OCI-LY7 (cell line): ENCODE results near the gene FBXO31. TPM values are rescaled to one million over a fixed set of nuclear protein-coding genes. Genes with fewer than 3 reads are reported as not detected.

ENCODE experiments used
- BruUV-seq: library from RNA; stranded (reverse); fragments of 400-500 nt; replicated peaks from 2 replicates; lab custom pipeline; 2021; lab: Mats Ljungman, UMichigan
- CTCF ChIA-PET: fragments of 300-600 bp; sonication (Branson Sonifier 250); formaldehyde crosslinking; loops from one replicate; lab custom pipeline; 2022; ENCODE audit warnings: antibody characterized with exemption; ENCODE audit not compliant: unreplicated experiment; lab: Charles Lee
- POLR2A ChIA-PET: fragments of 300-600 bp; sonication (Branson Sonifier 250); formaldehyde crosslinking; loops from one replicate; lab custom pipeline; 2022; ENCODE audit warnings: antibody characterized with exemption; lab: Charles Lee
- DNase-seq: peaks from one replicate; pipeline ENCODE4 v3.0.0-alpha.2; 2015; ENCODE audit warnings: low spot score
- H2AFZ ChIP-seq: fragments of 200-600 bp; sonication (generic), shearing (Covaris generic); 2 replicates; pipeline ENCODE4 v1.6.1; 2014; ENCODE audit warnings: mild to moderate bottlenecking, antibody characterized with exemption, low read length, moderate library complexity
- H3K27ac ChIP-seq: fragments of 200-600 bp; sonication (generic); 2 replicates; pipeline ENCODE4 v1.5.1; 2014; ENCODE audit warnings: mixed run types, low read depth, mild to moderate bottlenecking, moderate library complexity, low read length, inconsistent platforms; ENCODE audit not compliant: poor library complexity, severe bottlenecking
- H3K36me3 ChIP-seq: fragments of 200-600 bp; sonication (generic); 2 replicates; pipeline ENCODE4 v1.6.1; 2014; ENCODE audit warnings: mild to moderate bottlenecking, antibody characterized with exemption, low read length, moderate library complexity, mixed read lengths; ENCODE audit not compliant: insufficient read depth
- H3K4me1 ChIP-seq: fragments of 200-600 bp; sonication (generic); 2 replicates; pipeline ENCODE4 v1.5.1; 2014; ENCODE audit warnings: mild to moderate bottlenecking, low read length; ENCODE audit not compliant: insufficient read depth, poor library complexity, severe bottlenecking
- H3K4me2 ChIP-seq: fragments of 200-600 bp; sonication (generic); 2 replicates; pipeline ENCODE4 v1.6.1; 2014; ENCODE audit warnings: mild to moderate bottlenecking, low read length
- H3K4me3 ChIP-seq: fragments of 200-600 bp; sonication (generic); 2 replicates; pipeline ENCODE4 v1.5.1; 2014; ENCODE audit warnings: mild to moderate bottlenecking, low read depth, low read length; ENCODE audit not compliant: poor library complexity, severe bottlenecking
- H3K79me2 ChIP-seq: fragments of 200-600 bp; sonication (generic); 2 replicates; pipeline ENCODE4 v1.6.1; 2016; ENCODE audit warnings: low read depth, mild to moderate bottlenecking, low read length, moderate library complexity, mixed read lengths; ENCODE audit not compliant: insufficient read depth
- H3K9me2 ChIP-seq: fragments of 200-600 bp; sonication (generic); 2 replicates; pipeline ENCODE4 v1.6.1; 2016; ENCODE audit warnings: mild to moderate bottlenecking, low read length, mixed read lengths; ENCODE audit not compliant: insufficient read depth
- H3K9me3 ChIP-seq: fragments of 200-600 bp; sonication (generic); 2 replicates; pipeline ENCODE4 v1.6.1; 2014; ENCODE audit warnings: mild to moderate bottlenecking, mixed run types, low read length, mixed read lengths
- H4K20me1 ChIP-seq: fragments of 200-600 bp; sonication (generic); 2 replicates; pipeline ENCODE4 v1.6.1; 2014; ENCODE audit warnings: mild to moderate bottlenecking, antibody characterized with exemption, low read length, moderate library complexity, mixed read lengths; ENCODE audit not compliant: insufficient read depth
- CTCF ChIP-seq: fragments of 200-600 bp; sonication (generic); conservative IDR thresholded peaks from 2 replicates; pipeline ENCODE4 v1.5.1; 2014; ENCODE audit warnings: mild to moderate bottlenecking, antibody characterized with exemption, low read length, moderate library complexity, mixed read lengths
- EZH2phosphoT487 ChIP-seq: fragments of 200-600 bp; sonication (generic); IDR thresholded peaks from 2 replicates; pipeline ENCODE4 v1.6.1; 2018; ENCODE audit warnings: low read depth, borderline replicate concordance, mild to moderate bottlenecking, mixed run types, antibody characterized with exemption, low read length, moderate library complexity, mixed read lengths
- intact Hi-C: fragments of 100-400 bp; cut with micrococcal nuclease; formaldehyde crosslinking; loops from one replicate; pipeline ENCODE4 v1.10.0; 2022; ENCODE audit not compliant: unreplicated experiment
- total RNA-seq, 2 experiments: library from RNA; depleted of rRNA in 1 of 2; stranded (reverse); fragments of >200 nt in 1 of 2; shearing (Covaris generic) in 1 of 2; gene quantifications; 2 replicates each; pipeline ENCODE4 v1.2.3, GENCODE V29; 2014 to 2022

The FBXO31 gene
- total RNA-seq, 2 experiments from 2014 or later: 26.0 to 32.4 TPM

GRCh38 chr16:87409153-87409552, 25.6 kb upstream of the FBXO31 start:
- no peaks in the 10 kb centered on the region for H3K9me3 ChIP-seq
- no TSS peak for BruUV-seq
- intact Hi-C loops: no loop called here
- H3K4me3 ChIP-seq: no peak overlapping the region
- H3K36me3 ChIP-seq: peaks cover 48% of the 10 kb centered on the region
- no peak overlapping the region for H2AFZ ChIP-seq
- no peaks in the 10 kb centered on the region for H3K79me2 ChIP-seq
- no peak overlapping the region for H3K27ac ChIP-seq
- no peak for DNase-seq
- ChIA-PET POLR2A (no interaction called here), CTCF (no interaction called here)
- H3K4me2 ChIP-seq: no peak overlapping the region
- no peak for TF ChIP-seq CTCF
- TF ChIP-seq EZH2phosphoT487: no peak
- H4K20me1 ChIP-seq: no peaks in the 10 kb centered on the region; the same call in 1 of the 2 replicates
- H3K9me2 ChIP-seq: no peaks in the 10 kb centered on the region
- no peaks in the 10 kb centered on the region for H3K4me1 ChIP-seq

GRCh38 chr16:87407511-87408112, 24.0 kb upstream of the FBXO31 start:
- ChIA-PET CTCF (no interaction called here), POLR2A (interaction anchor here (0.7 kb wide), 1 partner anchor 8 kb away, joined by 3 read pairs; no protein-coding TSS in a partner anchor)
- Histone ChIP-seq H2AFZ (no peak overlapping the region), H3K36me3 (peaks cover 57% of the 10 kb centered on the region), H3K27ac (no peak overlapping the region), H3K9me2 (no peaks in the 10 kb centered on the region), H3K4me3 (no peak overlapping the region), H3K79me2 (no peaks in the 10 kb centered on the region), H3K4me1 (no peaks in the 10 kb centered on the region), H3K4me2 (no peak overlapping the region), H4K20me1 (no peaks in the 10 kb centered on the region; the same call in 1 of the 2 replicates), H3K9me3 (no peaks in the 10 kb centered on the region)
- intact Hi-C loops: no loop called here
- BruUV-seq: no TSS peak
- TF ChIP-seq EZH2phosphoT487: no peak
- TF ChIP-seq CTCF: no peak
- no peak for DNase-seq

- no peaks in the 10 kb centered on the region for H3K79me2 ChIP-seq
- BruUV-seq: no TSS peak
- POLR2A ChIA-PET: no interaction called here
- H4K20me1 ChIP-seq: no peaks in the 10 kb centered on the region; the same call in 1 of the 2 replicates
- no peaks in the 10 kb centered on the region for H3K9me2 ChIP-seq
- intact Hi-C loops: no loop called here
- DNase-seq: no peak
- H3K4me2 ChIP-seq: no peak overlapping the region
- no peak for TF ChIP-seq EZH2phosphoT487
- no peak for TF ChIP-seq CTCF
- no peak overlapping the region for H3K4me3 ChIP-seq
- H3K4me1 ChIP-seq: no peaks in the 10 kb centered on the region
- H3K27ac ChIP-seq: no peak overlapping the region
- CTCF ChIA-PET: no interaction called here
- H3K9me3 ChIP-seq: no peaks in the 10 kb centered on the region
- H3K36me3 ChIP-seq: peaks cover 53% of the 10 kb centered on the region
- H2AFZ ChIP-seq: no peak overlapping the region
Observed at GRCh38 chr16:87406495-87407088, 23.0 kb upstream of the FBXO31 start.
